GM03348 (cell line): ENCODE measurements around the gene ZNF302.

Experiments
- DNase-seq: peaks from one replicate; pipeline ENCODE4 v3.0.0; 2012; ENCODE audit warnings: low spot score

ZNF302 gene

DNA sequence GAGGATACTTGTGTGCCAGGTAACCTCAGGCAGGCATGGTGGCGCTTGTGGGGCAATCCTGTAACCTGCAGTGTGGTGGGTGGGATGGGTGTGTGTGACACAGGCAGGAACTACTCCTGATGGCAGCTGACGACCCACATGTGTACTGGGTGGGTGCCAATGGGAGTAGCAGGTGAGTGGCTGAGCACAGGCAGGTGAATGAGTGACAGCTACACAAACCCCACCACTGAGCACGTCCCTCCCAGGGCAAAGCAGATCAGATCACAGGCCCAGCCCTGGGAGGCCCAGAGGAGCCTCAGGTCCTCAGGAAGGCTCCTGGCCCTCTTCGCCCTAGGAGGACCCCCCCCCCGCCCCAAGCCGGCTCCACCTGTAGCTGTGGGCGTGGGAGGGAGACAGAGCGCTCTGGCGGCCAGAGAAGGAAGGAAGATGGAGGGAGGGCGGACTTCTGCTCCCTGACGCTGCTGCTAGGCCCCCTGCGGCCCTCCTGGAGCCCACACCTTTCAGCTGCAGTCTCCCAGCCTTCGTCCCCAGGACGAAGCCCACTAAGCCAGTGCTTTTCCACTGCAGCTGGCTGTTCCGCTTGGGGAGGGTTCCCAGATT is 55.2 kb downstream of the ZNF302 start:
- DNase-seq, result peak; percentile 12

DNA sequence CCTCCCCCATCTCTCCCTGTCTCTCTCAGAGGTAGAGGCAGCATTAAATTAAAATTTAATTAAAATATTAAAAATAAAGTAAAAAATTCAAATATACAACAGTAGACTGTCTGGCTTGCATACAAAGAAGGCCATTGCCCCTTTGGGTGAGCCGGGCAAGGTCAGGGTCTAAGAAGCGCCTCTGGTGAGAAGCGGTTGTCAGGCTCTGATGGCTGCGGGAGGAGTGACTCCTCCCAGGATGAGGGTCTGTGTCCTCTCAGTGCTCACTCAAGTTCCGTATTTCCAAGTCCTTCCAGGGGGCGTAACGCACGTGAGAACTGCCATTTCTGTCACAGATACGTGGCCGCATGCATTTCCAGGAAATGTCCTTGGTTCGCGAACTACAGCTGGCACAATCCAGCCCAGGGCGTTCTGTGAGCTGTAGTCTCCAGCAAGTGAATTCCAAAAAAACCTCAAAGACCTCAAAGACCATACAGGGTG is 55.8 kb downstream of the ZNF302 start:
- DNase-seq, result no peak

DNA sequence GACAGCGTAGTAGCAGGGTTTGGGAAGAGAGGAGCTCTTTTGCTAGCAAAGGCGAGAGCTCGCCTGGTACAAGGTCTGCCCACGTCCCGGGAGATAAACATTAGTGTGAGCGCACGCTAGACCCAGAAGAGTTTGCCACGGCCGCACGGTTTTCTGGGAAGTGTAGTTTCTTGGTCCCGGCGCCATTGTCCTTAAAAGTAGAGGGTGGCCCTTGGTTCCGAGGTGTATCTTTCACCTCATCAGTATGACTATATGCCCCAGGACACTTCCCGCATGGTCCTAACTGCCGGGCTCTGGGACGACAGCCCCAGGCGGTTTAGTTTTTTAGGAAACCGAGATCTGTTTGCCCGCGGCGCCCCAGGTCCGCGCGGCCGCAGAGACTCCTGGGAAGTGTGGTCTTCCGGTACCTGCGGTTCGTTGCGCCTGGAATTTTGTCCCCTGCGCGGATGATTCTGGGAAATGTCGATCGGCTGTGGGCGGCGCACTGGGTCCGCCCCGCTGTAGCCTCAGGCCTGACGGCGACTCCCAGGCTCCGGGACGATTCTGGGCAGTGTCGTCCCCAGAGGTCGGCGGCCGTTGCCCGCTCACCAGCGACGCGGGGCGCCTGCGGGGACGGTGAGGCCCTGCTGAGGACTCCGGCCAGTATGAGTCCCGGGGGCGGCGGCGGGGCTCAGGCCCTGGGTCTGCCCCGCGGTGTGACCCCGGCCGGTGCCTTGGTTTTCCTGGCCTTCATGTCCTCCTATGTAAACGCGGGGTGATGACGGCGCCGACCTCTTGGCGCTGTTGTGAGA is 56.5 kb downstream of the ZNF302 start, which contains the start of gene ZNF181:
TSS of gene ZNF181 (plus strand) at position 498 of the 791 bp plus-strand sequence. CDS start 795 bp downstream, outside the sequence.
- peak; percentile 93 for DNase-seq

DNA sequence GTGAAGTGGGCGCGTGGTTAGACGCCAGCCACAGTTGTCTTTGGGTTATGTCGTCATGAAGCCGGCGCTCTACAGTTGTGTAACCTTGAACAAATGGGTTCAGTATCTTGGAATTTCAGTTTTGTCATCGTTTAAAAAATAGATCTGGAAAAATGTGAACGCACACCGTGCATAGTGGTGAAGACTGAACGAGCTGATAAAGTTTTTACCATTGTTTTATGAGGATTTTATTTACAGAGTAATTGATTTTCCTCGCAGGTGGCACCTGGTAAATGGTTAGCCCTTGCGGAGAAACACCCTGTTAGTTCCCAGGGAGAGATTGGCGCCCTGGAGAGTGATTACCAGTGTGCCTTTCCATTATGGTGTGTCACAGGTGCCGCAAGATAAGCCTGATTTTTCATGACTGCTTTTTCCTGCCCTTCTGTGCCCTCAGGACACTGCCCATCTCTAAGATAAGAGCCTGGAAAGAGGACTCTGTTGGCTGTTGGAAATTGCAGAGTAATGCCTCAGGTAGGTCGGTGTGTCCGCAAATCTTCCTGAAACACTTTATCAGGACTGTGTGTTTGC is 57.1 kb downstream of the ZNF302 start:
- no peak for DNase-seq
